ENCODE measurements around the gene HOMER2. TPM values are rescaled to one million over a fixed set of nuclear protein-coding genes. Genes with fewer than 3 reads are reported as not detected.

HOMER2 gene
- total and polyA plus RNA-seq, 2 of the 4 experiments (the other 2 are of a cell fraction), result 0.54 to 0.79 TPM

Other genes with a start within 250 kb of the HOMER2 start
- not detected in 2 replicates for gene AP3B2, start 242.8 kb downstream of the HOMER2 start, total RNA-seq (2012; rRNA removed)
- gene AP3B2, start 242.8 kb downstream of the HOMER2 start, polyA plus RNA-seq (2012; rRNA removed), result 0.07 and 0.14 TPM in 2 replicates
- gene FSD2, start 146.7 kb downstream of the HOMER2 start, total RNA-seq (2012; rRNA removed), result not detected in 2 replicates
- not detected in 2 replicates for gene FSD2, start 146.7 kb downstream of the HOMER2 start, polyA plus RNA-seq (2012; rRNA removed)
- gene WHAMM, start 143.1 kb downstream of the HOMER2 start, total RNA-seq (2012; rRNA removed), result 1.4 and 1.9 TPM in 2 replicates
- 3.8 and 4.1 TPM in 2 replicates for gene WHAMM, start 143.1 kb downstream of the HOMER2 start, polyA plus RNA-seq (2012; rRNA removed)
- gene RAMAC, start 33.5 kb upstream of the HOMER2 start, total RNA-seq (2012; rRNA removed), result 29.6 and 38.9 TPM in 2 replicates
- gene RAMAC, start 33.5 kb upstream of the HOMER2 start, polyA plus RNA-seq (2012; rRNA removed), result 18.5 and 23.6 TPM in 2 replicates
- gene C15orf40, start 58.9 kb upstream of the HOMER2 start, total RNA-seq (2012; rRNA removed), result 4.4 and 7.0 TPM in 2 replicates
- 10.7 and 12.3 TPM in 2 replicates for gene C15orf40, start 58.9 kb upstream of the HOMER2 start, polyA plus RNA-seq (2012; rRNA removed)
- 78.7 and 90.5 TPM in 2 replicates for gene BTBD1, start 114.5 kb upstream of the HOMER2 start, total RNA-seq (2012; rRNA removed)
- gene BTBD1, start 114.5 kb upstream of the HOMER2 start, polyA plus RNA-seq (2012; rRNA removed), result 32.8 and 39.3 TPM in 2 replicates
- 1.6 and 1.9 TPM in 2 replicates for gene TM6SF1, start 154.9 kb upstream of the HOMER2 start, total RNA-seq (2012; rRNA removed)
- gene TM6SF1, start 154.9 kb upstream of the HOMER2 start, polyA plus RNA-seq (2012; rRNA removed), result 1.3 and 1.9 TPM in 2 replicates